ENCODE data around the gene HERC2.
"Not testable (repeated sequence)": the region's sequence is repeated elsewhere in the genome, so short reads cannot be mapped to it uniquely, and the experiment has no call there.

The HERC2 gene

DNA sequence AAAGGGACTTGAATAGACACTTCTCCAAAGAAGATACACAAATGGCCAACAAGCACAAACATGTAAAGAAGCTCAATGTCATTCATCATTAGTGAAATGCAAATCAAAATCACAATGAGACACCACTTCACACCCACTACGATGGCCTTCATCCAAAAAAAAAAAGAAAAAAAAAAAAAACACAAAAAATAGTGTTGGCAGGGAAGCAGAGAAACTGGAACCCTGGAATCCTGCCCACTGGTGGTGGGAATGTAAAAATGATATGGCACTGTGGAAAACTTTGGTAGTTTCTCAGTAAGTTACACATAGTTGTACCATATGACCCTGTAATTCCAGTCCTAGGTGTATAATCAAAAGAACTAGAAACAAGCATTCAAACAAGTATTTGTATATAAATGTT is 94.7 kb downstream of the HERC2 start:
- DNase-seq (ENCODE audit: low read depth) = not testable (repeated sequence)

DNA sequence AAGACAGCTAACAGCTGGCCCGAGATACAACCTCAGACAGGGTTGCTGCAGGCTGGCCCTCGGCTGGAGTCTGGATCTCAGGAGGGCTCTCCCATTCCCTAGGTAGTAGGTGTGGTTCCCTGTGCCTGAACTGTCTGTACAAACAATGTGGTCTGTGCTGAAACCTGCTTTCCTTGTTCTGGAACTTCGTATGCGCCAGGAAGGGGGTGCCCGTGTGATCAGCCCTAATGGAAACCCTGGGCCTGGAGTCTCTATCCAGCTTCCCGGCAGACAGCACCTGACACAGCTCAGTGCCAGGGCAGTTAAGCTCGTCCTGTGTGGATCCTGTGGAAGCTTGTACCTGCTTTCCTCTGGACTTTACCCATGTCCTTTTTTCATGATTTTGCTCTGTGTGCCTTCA is 99.4 kb downstream of the HERC2 start:
- not testable (repeated sequence) for DNase-seq (ENCODE audit: low read depth)

- not testable (repeated sequence) for DNase-seq (ENCODE audit: low read depth)
Measured at GRCh38 chr15:28221696-28222095, 100.3 kb downstream of the HERC2 start.

DNA sequence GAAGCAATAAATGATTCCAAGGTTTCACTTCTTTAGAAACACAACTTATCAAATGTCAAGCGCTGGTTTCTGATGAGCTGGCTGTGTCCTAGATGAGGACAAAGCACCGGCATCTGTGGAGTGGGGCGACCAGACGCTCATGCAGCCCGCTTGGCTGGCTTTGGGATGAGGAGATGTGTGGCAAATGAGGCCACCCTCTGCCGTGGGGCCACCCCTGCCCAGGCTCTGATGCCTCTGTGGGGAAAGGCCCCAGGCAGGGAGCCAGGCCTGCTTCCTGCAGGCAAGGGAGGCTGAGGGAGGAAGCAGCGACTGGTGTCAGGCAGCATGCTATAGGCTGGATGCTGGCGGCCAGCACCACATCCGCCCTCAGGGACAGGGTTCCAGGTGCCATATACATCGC is 102.9 kb downstream of the HERC2 start:
- no peak for DNase-seq (ENCODE audit: low read depth)

DNA sequence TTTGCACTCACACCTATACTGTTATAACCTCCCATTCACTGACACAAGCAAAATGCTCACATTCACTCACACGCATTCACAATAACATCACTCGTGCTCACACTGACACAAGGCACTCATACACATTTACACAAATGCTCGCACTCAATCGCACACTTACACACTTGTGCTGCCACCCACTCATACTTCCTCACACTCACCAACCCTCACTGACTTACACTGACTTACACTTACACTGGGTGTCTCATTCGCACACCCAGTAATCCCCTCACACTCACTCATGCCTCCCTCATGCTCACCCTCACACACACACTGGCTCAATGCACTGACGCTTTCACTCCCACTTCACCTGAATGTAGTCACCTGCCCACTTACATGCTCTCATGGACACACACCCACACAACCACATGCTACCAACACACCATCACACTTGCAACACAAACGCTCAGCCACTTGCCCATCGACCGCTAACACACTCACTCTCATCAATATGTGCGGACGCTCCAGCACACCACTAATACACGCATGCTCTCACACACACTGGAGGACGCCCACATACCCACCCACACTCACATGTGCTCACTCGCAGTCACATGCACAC is 104.9 kb downstream of the HERC2 start:
- DNase-seq (ENCODE audit: low read depth) = not testable (repeated sequence)

- DNase-seq (ENCODE audit: low read depth) = not testable (repeated sequence)
Measured at GRCh38 chr15:28215521-28215920, 106.5 kb downstream of the HERC2 start.

GRCh38 chr15:28214006-28214790 is 107.8 kb downstream of the HERC2 start:
- DNase-seq (ENCODE audit: low read depth) = not testable (repeated sequence)

- DNase-seq (ENCODE audit: low read depth) = not testable (repeated sequence)
Measured at GRCh38 chr15:28213393-28213792, 108.6 kb downstream of the HERC2 start.

- DNase-seq (ENCODE audit: low read depth) = no peak
Measured at GRCh38 chr15:28208583-28208982, 113.4 kb downstream of the HERC2 start.

DNA sequence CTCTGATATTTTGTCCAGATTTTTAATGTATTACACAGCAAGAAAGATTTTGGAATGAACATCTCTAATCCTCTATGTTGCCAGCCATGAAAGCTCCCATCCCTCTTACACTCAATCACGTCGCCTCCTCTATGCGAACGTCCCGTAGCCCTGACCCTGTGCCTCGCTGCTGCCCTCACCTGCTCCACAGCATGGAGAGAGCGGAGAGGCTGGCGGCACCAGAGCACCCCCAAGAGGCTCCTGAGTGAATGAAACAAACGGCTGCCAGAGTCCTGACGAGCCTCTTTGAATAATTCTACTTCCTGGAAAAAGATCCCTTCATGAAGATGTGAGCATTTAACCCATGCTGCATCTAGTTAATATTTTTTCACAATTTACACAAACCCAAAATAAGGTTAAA is 116.3 kb downstream of the HERC2 start:
- not testable (repeated sequence) for DNase-seq (ENCODE audit: low read depth)

- DNase-seq (ENCODE audit: low read depth) = not testable (repeated sequence)
Measured at GRCh38 chr15:28203055-28203828, 118.7 kb downstream of the HERC2 start.

GRCh38 chr15:28202124-28202523 is 119.9 kb downstream of the HERC2 start:
- not testable (repeated sequence) for DNase-seq (ENCODE audit: low read depth)

- DNase-seq (ENCODE audit: low read depth) = not testable (repeated sequence)
Measured at GRCh38 chr15:28198215-28198614, 123.8 kb downstream of the HERC2 start.

- not testable (repeated sequence) for DNase-seq (ENCODE audit: low read depth)
Measured at GRCh38 chr15:28197694-28198093, 124.3 kb downstream of the HERC2 start.

- not testable (repeated sequence) for DNase-seq (ENCODE audit: low read depth)
Measured at GRCh38 chr15:28196581-28196980, 125.4 kb downstream of the HERC2 start.

DNA sequence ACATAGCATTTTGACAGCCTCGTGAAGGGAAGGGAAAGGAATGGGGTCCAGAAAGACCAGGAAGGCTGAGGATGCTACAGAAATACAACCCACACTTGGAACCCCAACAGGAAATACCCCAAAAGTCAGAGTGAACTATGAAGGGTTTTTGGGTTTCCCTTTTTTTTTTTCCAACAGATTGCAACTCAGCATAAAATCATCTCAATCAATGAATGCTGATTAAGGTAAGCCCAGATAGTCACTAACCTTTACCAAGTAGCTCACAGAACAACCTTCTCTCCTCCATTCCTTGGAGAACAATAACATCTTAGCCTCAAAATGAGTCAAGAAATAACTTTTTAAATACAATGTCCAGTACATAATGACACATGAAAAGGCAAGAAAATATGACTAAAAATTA is 129.2 kb downstream of the HERC2 start:
- no peak for DNase-seq (ENCODE audit: low read depth)

DNA sequence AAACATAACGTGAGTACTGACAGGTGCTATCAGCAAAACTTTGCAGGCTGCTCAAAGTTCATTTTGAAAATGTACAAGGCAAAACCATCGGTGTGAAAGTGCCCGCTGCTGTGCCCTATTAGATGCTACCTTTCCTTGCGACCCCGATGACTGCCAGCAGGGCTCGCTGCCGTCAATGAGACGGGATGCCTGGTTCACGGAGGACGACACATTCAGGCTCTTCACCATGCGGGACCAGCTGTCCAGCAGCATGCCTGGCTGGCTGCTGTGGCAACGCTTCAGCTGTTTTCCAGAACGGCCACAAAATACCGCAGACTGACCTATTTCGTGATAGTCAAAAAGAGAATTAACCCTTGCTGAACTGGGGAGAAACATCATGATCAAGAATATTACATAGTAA is 130.1 kb downstream of the HERC2 start:
- DNase-seq (ENCODE audit: low read depth) = no peak

- DNase-seq (ENCODE audit: low read depth) = no peak
Measured at GRCh38 chr15:28190391-28191174, 131.4 kb downstream of the HERC2 start.

DNA sequence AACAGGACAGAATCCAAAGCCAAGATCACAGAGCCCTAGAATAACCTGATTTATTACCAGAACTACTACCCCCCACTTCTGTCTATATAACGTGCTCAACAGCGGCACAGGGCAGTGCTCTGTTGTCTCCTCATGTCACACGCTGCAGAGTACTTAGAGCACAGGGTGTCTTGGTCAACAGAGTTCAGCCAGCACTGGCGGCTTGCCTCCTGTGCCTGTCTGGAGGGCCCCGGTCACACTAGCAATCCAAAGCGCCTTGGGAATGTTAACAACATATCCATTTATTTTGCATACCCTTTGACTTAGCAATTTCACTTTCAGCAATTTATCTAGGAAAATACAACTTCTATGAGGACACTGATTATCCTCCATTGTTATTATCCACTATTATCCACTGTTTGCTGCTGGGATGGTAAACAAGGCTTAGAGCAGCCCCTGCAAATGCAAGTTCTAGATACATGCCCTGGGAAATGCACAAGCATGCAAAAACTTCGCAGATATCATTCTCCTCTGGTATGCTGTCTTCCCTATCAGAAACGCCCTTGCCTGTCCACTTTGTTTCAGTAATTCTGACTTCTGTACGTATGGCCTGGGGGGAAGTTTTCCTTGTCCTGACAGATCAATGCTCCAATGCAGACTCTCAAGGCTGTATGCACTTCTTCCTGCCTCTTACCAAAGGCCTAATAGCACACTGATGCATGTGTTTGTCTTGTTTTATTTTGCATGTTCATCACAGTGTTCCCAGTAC is 136.7 kb downstream of the HERC2 start:
- no peak for DNase-seq (ENCODE audit: low read depth)

DNA sequence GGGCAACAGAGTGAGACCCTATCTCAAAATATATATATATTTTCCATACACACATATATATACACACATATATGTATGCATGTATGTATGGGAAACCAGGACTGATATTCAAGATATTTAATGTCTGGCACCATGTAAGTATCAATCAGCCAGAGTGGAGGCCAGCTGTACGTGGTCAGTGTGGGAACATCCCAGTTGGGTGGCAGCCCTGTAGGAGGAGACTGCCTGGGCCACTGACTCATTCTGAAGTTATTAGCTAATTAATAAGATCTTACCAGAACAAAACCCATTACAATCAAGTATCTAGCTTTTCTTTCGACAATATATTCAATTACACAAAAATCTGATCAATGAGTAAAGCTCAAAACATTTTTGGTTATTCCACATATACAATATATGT is 137.8 kb downstream of the HERC2 start:
- DNase-seq (ENCODE audit: low read depth) = no peak

- no peak for DNase-seq (ENCODE audit: low read depth)
Measured at GRCh38 chr15:28182731-28183130, 139.2 kb downstream of the HERC2 start.

All from activated T-helper 9 cell treated with anti-CD3 and anti-CD28 coated beads, Interleukin-2, amount 50 U/mL, for 16 hours (primary cell).